ENCODE data around the gene TTC31. TPM values are rescaled to one million over a fixed set of nuclear protein-coding genes. Genes with fewer than 3 reads are reported as not detected.

Gene TTC31
- total RNA-seq, 6 donors from 2014 or later = 18.2 to 127 (median 27.3) TPM

DNA sequence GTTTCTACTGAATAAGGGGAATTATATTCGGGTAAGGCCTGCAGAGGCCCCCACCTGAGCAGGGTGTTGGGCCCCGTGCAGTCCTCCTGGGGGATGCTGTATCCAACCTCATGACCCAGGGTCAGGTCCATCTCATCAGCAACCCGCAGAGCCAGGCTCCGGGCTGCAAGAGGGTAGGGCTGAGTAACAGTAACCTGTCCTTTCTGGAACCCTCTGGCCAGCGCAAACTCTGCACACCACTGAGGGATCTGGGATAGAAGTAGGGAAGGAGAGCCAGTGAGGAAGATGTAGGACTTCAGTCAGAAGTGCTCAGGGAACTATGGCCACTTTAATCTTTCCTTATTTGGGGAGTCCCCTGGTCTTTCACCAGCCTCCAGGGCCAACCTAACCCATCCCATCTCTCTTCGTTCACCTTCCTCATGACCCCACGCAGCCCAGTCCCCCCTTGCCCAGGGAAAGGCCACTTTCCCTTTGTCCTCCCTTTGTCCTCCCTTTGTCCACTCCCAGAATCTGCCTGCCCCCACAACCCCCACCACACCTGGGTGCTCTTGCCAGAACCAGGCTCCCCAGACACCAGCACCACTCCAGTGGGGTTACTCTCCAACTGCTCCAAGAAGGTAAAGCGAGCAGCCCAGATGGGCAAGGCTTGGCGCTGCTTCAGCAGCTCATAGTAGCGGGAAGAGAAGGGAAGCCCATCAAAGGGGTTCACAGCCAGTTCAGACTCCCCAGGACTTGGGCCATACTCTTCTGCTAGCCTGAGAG, 42.3 kb downstream of the TTC31 start:
- H3K27ac ChIP-seq = no peak overlapping the region
- no peak for DNase-seq
- H3K27me3 ChIP-seq = no peaks in the 10 kb centered on the region
- peaks cover 16 to 28% (median 24%) of the 10 kb centered on the region in 4 donors for H3K36me3 ChIP-seq
- TF ChIP-seq, protein P1, sequence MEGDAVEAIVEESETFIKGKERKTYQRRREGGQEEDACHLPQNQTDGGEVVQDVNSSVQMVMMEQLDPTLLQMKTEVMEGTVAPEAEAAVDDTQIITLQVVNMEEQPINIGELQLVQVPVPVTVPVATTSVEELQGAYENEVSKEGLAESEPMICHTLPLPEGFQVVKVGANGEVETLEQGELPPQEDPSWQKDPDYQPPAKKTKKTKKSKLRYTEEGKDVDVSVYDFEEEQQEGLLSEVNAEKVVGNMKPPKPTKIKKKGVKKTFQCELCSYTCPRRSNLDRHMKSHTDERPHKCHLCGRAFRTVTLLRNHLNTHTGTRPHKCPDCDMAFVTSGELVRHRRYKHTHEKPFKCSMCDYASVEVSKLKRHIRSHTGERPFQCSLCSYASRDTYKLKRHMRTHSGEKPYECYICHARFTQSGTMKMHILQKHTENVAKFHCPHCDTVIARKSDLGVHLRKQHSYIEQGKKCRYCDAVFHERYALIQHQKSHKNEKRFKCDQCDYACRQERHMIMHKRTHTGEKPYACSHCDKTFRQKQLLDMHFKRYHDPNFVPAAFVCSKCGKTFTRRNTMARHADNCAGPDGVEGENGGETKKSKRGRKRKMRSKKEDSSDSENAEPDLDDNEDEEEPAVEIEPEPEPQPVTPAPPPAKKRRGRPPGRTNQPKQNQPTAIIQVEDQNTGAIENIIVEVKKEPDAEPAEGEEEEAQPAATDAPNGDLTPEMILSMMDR (IDR thresholded peaks at IDR 0.05) = no peak
- TF ChIP-seq POLR2AphosphoS5 (IDR thresholded peaks at IDR 0.05) (no peak), EP300 (IDR thresholded peaks at IDR 0.05) (no peak)
- no peaks in the 10 kb centered on the region for H3K9me3 ChIP-seq
- no peak for ATAC-seq (ENCODE audit: low FRiP score in 2 of 2)
- H3K4me3 ChIP-seq = no peak overlapping the region
- WGBS, 2 donors = 89 to 96% methylated on average over 8 to 10 of the region's 10 CpGs
- H3K4me1 ChIP-seq = peaks cover 10 to 16% (median 14%) of the 10 kb centered on the region in 4 donors

DNA sequence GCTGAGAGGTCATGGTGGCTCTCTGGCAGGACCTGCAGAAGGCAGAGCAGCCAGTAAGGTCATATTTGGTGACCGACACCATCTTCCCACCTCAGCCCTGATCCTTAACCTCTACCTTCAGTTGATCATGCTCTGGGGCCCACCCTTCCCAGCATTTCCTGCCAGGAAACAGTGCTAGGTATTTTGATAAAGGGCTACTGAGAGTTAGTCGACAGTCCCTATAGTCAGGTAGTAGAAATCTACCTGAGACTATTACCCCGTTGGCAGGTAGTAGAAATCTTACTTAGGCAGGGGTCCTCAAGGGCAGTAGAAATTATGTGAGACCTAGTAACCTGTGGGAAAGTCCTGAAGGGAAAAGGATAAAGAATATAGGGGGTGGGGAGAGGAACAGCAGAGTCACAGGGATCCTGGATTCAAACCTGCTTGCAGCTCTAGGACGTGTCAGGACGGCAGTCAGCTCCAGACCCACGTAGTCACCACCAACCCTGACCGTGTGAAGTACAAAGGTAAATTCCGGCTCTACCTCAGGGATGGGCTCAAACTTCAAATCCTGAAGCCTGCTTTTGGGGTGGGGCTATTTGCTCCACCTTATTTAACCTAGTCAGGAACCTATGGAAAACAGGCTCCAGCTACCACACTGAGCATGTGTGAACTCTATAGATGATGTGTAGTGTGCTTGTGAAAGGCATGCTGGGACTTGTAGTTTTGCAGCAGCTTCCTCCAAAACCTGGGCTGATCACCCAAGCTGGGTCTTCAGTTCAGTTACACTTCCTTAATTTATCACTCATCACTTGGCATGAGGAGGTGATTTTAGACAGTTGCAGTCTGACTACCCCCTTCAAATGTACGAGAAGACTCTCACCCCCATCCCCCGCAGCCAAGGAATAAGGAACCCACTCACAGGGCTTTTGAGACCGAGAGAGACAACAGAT, 43.1 kb downstream of the TTC31 start, which contains the start of gene DQX1:
Gene DQX1 (minus strand): TSS at position 515 of the 932 bp plus-strand sequence. CDS start 502 bp downstream, at position 13.
- ATAC-seq (ENCODE audit: low FRiP score in 2 of 2) (no peak), DNase-seq (no peak)
- WGBS, 2 donors = 85 to 90% methylated on average over 11 of the region's 11 CpGs
- Histone ChIP-seq H3K9me3 (no peaks in the 10 kb centered on the region), H3K4me1 (peaks cover 16 to 22% (median 18%) of the 10 kb centered on the region in 4 donors), H3K36me3 (peaks cover 16 to 28% (median 24%) of the 10 kb centered on the region in 4 donors), H3K27ac (no peak within 1 kb of the TSS), H3K4me3 (no peak within 1 kb of the TSS), H3K27me3 (no peaks in the 10 kb centered on the region)
- TF ChIP-seq POLR2A (IDR thresholded peaks at IDR 0.05) (no peak), POLR2AphosphoS5 (IDR thresholded peaks at IDR 0.05) (no peak), EP300 (IDR thresholded peaks at IDR 0.05) (no peak)
- TF ChIP-seq, protein P1 (IDR thresholded peaks at IDR 0.05) = no peak

DNA sequence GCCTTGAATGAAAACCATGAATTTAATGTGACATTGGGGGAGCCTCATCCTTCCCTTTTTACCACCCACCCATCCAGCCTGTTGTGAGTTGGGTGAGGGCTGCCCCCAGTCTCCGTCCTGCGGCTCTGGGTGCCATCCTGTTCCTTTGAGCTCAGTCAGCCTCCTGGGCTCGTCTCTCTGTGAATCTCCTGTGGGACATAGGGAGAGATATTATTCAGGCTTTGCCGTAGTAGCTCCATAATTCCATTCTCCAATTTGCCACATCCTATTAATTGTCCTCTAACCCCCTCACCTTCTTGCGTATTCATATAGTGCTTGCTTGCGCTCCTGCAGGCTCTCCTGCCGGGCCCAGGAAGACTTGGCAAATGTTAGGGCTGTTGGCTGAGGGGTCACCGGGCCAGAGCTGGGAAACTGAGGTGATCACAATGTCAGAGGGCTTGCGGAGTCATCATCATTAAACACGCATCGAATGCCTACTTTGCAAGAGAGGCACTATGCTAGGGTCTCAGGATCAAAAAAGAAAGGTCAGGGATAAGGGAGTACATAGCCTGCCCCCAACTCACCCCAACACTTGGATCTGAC, 43.9 kb downstream of the TTC31 start:
- ATAC-seq (ENCODE audit: low FRiP score in 2 of 2) (no peak), DNase-seq (no peak)
- Histone ChIP-seq H3K27ac (no peak overlapping the region), H3K4me1 (peaks cover 22 to 30% (median 25%) of the 10 kb centered on the region in 4 donors), H3K9me3 (no peaks in the 10 kb centered on the region), H3K27me3 (no peaks in the 10 kb centered on the region), H3K36me3 (peaks cover 16 to 28% (median 24%) of the 10 kb centered on the region in 4 donors), H3K4me3 (no peak overlapping the region)
- TF ChIP-seq, protein P1 (IDR thresholded peaks at IDR 0.05) = no peak
- TF ChIP-seq EP300 (IDR thresholded peaks at IDR 0.05) (no peak), POLR2A (IDR thresholded peaks at IDR 0.05) (no peak), POLR2AphosphoS5 (IDR thresholded peaks at IDR 0.05) (no peak)
- 96 to 98% methylated on average over 11 of the region's 11 CpGs for WGBS, 2 donors

DNA sequence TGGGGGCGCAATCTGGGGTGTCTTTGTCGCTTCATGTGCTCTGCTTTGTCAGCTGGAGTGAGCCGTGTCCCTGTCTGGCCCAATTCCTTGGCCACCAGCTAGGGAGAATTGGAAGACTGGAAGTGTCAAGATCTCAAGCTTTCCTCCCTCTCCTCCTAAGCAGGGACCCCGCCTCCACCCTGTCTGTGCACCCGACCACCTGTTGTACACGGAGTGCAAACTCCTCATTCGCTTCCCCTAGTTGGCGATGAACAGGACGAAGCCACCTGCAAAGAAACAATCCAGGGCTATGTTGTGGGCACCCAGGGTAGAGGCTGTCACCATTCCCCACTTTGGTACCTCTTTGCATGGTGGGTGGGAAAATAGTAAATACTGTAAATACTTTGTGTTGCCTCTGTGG, 44.9 kb downstream of the TTC31 start:
- 87 to 94% methylated on average over 6 to 9 of the region's 9 CpGs for WGBS, 2 donors
- Histone ChIP-seq H3K4me3 (no peak overlapping the region), H3K4me1 (peaks cover 22 to 35% (median 26%) of the 10 kb centered on the region in 4 donors), H3K27ac (no peak overlapping the region), H3K36me3 (peaks cover 16 to 36% (median 25%) of the 10 kb centered on the region in 4 donors), H3K27me3 (no peaks in the 10 kb centered on the region), H3K9me3 (no peaks in the 10 kb centered on the region)
- TF ChIP-seq POLR2AphosphoS5 (IDR thresholded peaks at IDR 0.05) (no peak), POLR2A (IDR thresholded peaks at IDR 0.05) (no peak), EP300 (IDR thresholded peaks at IDR 0.05) (no peak)
- TF ChIP-seq, protein P1 (IDR thresholded peaks at IDR 0.05) = no peak
- no peak for ATAC-seq (ENCODE audit: low FRiP score in 2 of 2)
- no peak for DNase-seq
